Duodenal mucosa (tissue), 2 donors: ENCODE results near the gene PDE8B.

Experiments
- H3K27ac ChIP-seq: one replicate; pipeline ENCODE4 v1.7.0; 2013; ENCODE audit warnings: low read depth, low read length
- H3K27me3 ChIP-seq, 2 donors: one replicate each; pipeline ENCODE4 v1.7.0; 2013; ENCODE audit warnings: low read length in 2 of 2, control low read depth in 1 of 2; ENCODE audit not compliant: insufficient read depth in 2 of 2, control insufficient read depth in 1 of 2
- H3K36me3 ChIP-seq, 2 donors: one replicate each; pipeline ENCODE4 v1.7.0; 2013; ENCODE audit warnings: low read length in 2 of 2, control low read depth in 1 of 2; ENCODE audit not compliant: insufficient read depth in 2 of 2, control insufficient read depth in 1 of 2
- H3K4me1 ChIP-seq, 2 donors: one replicate each; pipeline ENCODE4 v1.7.0; 2013; ENCODE audit warnings: low read length in 2 of 2, control low read depth in 1 of 2; ENCODE audit not compliant: insufficient read depth in 2 of 2, control insufficient read depth in 1 of 2
- H3K4me3 ChIP-seq, 2 donors: one replicate each; pipeline ENCODE4 v1.7.0; 2013; ENCODE audit warnings: low read length in 2 of 2, low read depth in 1 of 2
- H3K9ac ChIP-seq, 2 donors: one replicate each; pipeline ENCODE4 v1.7.0; 2013; ENCODE audit warnings: low read length in 2 of 2, low read depth in 1 of 2
- H3K9me3 ChIP-seq, 2 donors: one replicate each; pipeline ENCODE4 v1.7.0; 2013; ENCODE audit warnings: low read length in 2 of 2, control low read depth in 1 of 2; ENCODE audit not compliant: control insufficient read depth in 1 of 2

Gene PDE8B, protein sequence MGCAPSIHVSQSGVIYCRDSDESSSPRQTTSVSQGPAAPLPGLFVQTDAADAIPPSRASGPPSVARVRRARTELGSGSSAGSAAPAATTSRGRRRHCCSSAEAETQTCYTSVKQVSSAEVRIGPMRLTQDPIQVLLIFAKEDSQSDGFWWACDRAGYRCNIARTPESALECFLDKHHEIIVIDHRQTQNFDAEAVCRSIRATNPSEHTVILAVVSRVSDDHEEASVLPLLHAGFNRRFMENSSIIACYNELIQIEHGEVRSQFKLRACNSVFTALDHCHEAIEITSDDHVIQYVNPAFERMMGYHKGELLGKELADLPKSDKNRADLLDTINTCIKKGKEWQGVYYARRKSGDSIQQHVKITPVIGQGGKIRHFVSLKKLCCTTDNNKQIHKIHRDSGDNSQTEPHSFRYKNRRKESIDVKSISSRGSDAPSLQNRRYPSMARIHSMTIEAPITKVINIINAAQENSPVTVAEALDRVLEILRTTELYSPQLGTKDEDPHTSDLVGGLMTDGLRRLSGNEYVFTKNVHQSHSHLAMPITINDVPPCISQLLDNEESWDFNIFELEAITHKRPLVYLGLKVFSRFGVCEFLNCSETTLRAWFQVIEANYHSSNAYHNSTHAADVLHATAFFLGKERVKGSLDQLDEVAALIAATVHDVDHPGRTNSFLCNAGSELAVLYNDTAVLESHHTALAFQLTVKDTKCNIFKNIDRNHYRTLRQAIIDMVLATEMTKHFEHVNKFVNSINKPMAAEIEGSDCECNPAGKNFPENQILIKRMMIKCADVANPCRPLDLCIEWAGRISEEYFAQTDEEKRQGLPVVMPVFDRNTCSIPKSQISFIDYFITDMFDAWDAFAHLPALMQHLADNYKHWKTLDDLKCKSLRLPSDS

DNA sequence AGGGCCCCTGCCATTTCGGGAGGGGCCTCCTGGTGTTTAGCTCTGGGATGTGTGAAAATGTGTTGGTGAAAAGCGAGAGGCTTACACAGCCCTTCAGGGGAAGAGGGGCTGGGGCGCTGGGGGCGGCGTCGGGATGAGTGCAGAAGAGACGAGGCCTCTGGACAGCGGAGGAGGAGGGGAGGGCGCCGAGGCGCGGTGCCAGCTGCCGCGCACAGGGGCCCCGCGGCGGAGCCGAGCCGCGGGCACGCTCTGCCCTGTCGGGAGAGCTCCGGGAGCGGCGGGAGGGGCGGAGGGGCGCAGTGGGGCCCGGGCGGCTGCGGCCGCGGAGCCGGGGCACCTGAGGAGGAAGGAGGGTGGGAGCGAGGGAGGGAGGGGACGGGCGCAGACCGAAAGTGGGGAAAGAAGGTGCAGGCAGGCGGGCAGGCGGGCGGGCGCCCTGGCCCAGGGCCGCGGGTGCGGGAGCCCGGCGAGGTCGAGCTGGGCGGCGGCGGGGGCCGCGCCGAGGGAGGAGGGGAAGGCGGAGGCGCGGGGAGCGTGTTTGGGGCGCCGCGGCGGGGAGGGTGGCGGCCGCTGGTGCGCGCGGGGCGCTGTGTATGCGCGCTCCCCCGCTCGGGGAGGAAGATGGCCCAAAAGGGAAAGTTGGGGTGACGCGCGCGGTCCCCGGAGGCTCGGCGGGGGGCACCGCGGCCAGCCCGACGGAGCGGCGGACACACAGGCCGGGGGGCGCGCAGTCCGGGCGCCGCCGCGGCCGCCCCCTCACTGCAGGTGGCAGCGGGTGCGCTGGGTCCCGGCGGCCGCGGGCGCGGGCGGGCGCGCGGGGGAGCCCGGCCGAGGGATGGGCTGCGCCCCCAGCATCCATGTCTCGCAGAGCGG lies at the start of gene PDE8B:
Gene PDE8B, plus strand, starts transcription at position 590 of the 873 bp plus-strand sequence. Its CDS starts 246 bp downstream, at position 836.
- Histone ChIP-seq H3K4me1 (peaks cover 7% of the 10 kb centered on the region in 2 donors), H3K9me3 (no peaks in the 10 kb centered on the region), H3K9ac (peak within 1 kb of the TSS in 1 of 2 donors; percentile 20), H3K36me3 (no peaks in the 10 kb centered on the region), H3K27me3 (peaks cover 37 to 45% of the 10 kb centered on the region in 2 donors), H3K27ac (no peak within 1 kb of the TSS), H3K4me3 (peak within 1 kb of the TSS; percentile 54 to 57)

DNA sequence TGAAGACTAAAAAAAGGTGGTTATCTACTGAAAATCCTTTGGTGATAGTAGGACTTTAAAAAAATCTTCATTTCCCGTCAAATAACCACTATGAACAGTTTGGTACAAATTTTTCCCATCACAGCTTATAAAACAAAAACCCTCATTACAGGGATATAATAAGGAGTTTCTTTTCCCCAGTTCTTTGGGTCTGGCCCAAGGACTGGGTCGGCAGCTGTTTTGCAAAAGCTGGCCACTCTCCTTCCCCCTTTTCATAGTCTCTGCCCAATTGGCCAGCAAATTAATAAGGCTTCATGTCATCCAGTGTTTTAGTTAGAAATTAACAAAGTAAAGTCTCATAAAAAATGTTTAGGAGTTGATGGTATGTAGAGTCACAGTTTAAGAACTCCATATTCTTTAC lies 47.0 kb upstream of the PDE8B start:
- Histone ChIP-seq H3K27me3 (no peaks in the 10 kb centered on the region), H3K9me3 (no peaks in the 10 kb centered on the region), H3K4me3 (no peak overlapping the region), H3K4me1 (peaks cover 1 to 6% of the 10 kb centered on the region in 2 donors), H3K9ac (no peak overlapping the region), H3K27ac (no peak overlapping the region), H3K36me3 (no peaks in the 10 kb centered on the region)

DNA sequence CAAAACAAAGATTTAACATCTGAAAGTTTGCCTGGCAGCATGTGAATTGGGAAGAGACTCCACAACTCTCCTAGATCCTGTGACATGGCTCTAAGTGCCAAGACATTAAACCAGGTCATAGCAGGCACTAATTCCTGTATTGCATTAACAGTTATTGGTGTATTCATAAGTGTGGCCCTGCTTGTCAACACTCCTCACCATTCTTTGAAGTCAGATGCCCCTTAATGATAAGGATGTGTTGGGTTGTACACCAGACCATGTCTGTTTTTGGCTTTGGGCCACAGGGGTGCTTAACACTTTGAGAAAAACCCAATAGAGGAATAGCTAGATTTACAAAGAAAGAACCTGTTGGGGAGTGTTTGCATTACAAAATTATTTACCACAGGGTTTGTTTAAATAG lies 43.4 kb upstream of the PDE8B start:
- H3K4me3 ChIP-seq = no peak overlapping the region
- H3K4me1 ChIP-seq = peaks cover 5 to 8% of the 10 kb centered on the region in 2 donors
- H3K9ac ChIP-seq = no peak overlapping the region
- peaks cover 0 to 3% of the 10 kb centered on the region in 2 donors for H3K27me3 ChIP-seq
- H3K36me3 ChIP-seq = no peaks in the 10 kb centered on the region
- H3K27ac ChIP-seq = no peak overlapping the region
- no peaks in the 10 kb centered on the region for H3K9me3 ChIP-seq

DNA sequence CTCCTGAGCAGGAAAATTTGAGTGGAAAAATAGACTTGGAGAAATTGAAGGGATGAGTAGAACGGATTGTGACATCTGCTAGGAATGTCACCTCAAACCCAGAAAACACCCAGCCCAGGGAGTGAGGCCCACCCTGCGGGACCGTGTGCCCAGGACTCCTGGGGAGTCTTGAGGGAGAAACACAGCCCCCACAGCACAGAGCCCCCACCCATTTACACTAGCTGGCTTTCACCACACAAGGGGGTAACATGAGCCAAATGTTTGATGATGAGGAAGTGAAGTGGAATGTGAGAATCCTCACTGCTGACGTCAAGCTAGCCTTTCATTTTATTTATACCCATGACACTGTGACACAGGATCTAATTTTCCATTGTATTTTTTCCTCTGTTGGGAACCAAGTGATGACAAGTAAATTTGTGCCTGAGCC lies 42.8 kb upstream of the PDE8B start:
- Histone ChIP-seq H3K27ac (no peak overlapping the region), H3K4me3 (no peak overlapping the region), H3K4me1 (peaks cover 5 to 8% of the 10 kb centered on the region in 2 donors), H3K36me3 (no peaks in the 10 kb centered on the region), H3K27me3 (peaks cover 0 to 3% of the 10 kb centered on the region in 2 donors), H3K9me3 (no peaks in the 10 kb centered on the region), H3K9ac (no peak overlapping the region)

DNA sequence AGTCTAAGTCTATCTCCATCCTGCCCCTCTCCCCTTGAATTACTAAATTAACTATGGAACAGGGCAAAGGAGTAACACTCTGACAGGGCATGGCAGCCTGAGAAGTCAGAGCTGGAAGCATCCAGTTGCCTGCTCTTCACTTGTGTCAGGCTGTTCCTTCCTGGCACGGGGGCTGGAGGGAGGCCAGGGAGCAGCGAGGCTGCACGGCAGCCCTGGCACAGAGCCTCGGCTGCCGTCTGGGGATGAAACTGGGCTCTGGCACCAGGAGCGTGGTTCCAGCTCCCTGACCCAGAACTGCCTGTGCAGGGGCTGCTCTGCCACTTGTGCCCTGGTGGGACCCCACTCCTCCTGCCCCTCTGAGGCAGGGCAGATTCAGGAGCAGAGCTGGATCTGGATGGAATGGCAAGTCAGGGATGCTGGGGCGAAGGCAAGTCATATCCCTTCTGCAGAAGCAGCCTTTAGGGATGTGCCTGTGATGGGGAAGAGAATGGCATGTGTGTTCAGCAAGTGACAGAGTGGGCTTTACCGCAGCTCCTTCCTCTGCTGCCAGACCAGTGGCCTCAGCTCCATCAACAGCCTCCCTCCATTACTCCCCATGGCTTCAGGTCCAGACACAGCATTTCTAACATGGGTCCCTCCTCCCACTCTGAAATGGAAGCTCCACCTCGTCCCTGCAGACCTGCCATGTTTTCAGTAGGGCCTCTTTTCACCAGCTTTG lies 42.2 kb upstream of the PDE8B start:
- Histone ChIP-seq H3K9ac (no peak overlapping the region), H3K36me3 (no peaks in the 10 kb centered on the region), H3K4me1 (peaks cover 5 to 8% of the 10 kb centered on the region in 2 donors), H3K27ac (no peak overlapping the region), H3K27me3 (peaks cover 0 to 3% of the 10 kb centered on the region in 2 donors), H3K4me3 (no peak overlapping the region), H3K9me3 (no peaks in the 10 kb centered on the region)

DNA sequence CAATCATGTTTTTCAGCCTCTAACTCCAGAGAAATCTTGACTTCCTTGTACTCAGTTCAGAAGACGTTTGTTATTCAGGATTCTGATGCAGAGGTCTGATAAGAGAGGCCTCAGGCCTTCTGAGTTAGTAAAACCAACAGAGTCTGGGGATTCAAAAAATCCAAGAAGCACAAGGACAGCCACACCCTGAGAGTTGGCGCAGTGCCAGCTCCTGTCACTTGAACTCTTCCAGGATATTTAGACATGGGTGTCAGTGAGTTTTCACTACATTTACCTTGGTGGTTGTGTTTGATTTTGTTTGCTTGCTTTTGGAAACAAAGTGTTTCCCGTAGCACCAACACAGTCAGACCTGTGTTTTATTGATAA lies 41.6 kb upstream of the PDE8B start:
- Histone ChIP-seq H3K4me3 (no peak overlapping the region), H3K27ac (no peak overlapping the region), H3K9ac (no peak overlapping the region), H3K4me1 (peaks cover 5 to 8% of the 10 kb centered on the region in 2 donors), H3K9me3 (no peaks in the 10 kb centered on the region), H3K27me3 (peaks cover 0 to 3% of the 10 kb centered on the region in 2 donors), H3K36me3 (no peaks in the 10 kb centered on the region)

DNA sequence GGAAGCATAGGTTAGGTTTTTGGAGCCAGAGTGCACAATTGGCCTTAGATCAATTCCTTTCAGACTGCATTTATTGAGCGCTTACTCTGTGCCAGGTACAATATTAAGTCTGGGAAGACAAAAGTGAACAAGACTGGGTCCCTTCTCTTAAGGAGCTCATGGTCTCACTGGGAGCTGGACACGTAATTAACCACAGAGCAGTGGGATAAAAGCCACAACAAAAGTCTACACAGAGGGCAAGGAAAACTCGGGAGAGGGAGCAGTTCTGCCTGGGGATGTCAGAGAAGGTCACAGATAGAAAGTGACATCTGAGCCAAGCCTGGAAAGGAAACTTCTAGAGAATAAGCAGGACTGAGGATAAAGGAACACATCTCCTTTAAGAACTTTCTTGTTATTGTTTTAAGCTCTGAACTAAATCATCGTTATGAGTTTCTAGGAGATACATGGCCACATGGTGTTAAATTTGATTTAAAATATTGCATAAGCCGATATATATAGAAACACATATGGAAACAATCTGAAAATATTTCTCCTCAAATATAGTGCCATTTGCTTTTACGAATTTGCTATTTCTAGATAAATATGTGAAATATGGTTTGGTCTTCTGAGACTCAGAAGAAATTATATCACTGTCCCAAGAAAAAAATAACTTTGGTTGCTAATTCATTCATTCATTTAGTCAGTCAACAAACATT lies 40.1 kb upstream of the PDE8B start:
- H3K27me3 ChIP-seq = peaks cover 3% of the 10 kb centered on the region in 2 donors
- H3K4me3 ChIP-seq = no peak overlapping the region
- H3K4me1 ChIP-seq = peaks cover 5 to 8% of the 10 kb centered on the region in 2 donors
- no peaks in the 10 kb centered on the region for H3K36me3 ChIP-seq
- H3K9ac ChIP-seq = no peak overlapping the region
- H3K27ac ChIP-seq = no peak overlapping the region
- no peaks in the 10 kb centered on the region for H3K9me3 ChIP-seq

DNA sequence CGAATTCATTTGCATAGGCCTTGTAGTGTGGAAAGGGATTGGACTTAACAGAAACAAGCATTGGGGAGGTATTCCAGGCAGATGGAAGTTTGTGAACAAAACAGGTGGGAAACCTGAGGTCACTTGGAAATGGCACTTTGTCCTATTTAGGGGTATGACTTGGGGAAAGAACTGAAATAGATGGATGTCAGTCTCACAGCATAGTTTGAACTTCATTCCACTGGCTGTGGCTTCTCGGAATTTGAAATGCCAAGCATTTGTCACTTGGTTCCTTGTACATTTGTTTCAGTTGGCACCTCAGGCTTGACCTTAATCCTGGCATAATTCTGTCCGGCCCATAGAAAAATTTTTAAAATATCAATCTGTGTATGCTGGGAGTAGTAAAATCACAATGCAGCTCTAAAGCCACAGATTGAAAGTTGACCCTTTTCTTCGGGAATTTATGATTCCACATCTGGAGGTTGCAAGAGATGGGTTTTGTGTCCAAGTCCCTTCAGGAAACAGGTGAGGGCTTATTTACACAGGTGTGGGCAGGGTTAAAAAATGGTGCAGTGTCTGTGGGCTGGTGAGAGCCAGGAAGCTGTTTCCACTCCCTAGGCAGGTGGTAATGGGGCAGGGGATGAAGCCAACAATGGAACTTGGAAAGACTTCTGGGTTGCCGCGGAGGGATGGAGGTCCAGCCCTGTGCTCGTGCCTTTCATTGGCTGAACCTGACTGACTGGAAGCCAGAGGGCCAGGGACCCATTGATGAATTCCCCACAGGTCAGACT lies 39.2 kb upstream of the PDE8B start:
- H3K27ac ChIP-seq = no peak overlapping the region
- no peak overlapping the region for H3K4me3 ChIP-seq
- peaks cover 5 to 8% of the 10 kb centered on the region in 2 donors for H3K4me1 ChIP-seq
- H3K27me3 ChIP-seq = peaks cover 3 to 6% of the 10 kb centered on the region in 2 donors
- no peaks in the 10 kb centered on the region for H3K9me3 ChIP-seq
- no peaks in the 10 kb centered on the region for H3K36me3 ChIP-seq
- no peak overlapping the region for H3K9ac ChIP-seq
